Mucosa of gallbladder (tissue), 1 donor: Measurements from ENCODE around the gene ATP6V1E1. TPM values are rescaled to one million over a fixed set of nuclear protein-coding genes. Genes with fewer than 3 reads are reported as not detected.

Experiments
- DNase-seq: peaks from one replicate; pipeline ENCODE4 v3.0.0-alpha.2; 2020; ENCODE audit warnings: low spot score
- total RNA-seq: library from RNA; stranded (reverse); gene quantifications from one replicate; pipeline ENCODE4 v1.2.1, GENCODE V29; 2021
- donor health status: DM: no; HTN: no; CAD: no.

Gene ATP6V1E1
- total RNA-seq, 1 donor from 2014 or later: 114 TPM

DNA sequence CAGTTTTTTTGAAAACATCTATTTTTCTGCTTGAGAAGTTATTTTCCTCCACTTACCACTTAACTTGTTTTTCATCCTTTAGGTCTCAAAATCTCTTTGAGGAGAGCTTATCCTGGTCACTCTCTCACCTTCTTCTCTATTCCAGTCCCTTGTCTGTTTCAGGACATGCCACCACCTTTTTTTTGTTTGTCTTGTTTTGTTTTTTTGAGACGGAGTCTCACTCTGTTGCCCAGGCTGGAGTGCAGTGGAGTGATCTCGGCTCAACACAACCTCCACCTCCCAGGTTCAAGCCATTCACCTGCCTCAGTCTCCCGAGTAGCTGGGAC lies 5.4 kb upstream of the ATP6V1E1 start:
- no peak for DNase-seq

DNA sequence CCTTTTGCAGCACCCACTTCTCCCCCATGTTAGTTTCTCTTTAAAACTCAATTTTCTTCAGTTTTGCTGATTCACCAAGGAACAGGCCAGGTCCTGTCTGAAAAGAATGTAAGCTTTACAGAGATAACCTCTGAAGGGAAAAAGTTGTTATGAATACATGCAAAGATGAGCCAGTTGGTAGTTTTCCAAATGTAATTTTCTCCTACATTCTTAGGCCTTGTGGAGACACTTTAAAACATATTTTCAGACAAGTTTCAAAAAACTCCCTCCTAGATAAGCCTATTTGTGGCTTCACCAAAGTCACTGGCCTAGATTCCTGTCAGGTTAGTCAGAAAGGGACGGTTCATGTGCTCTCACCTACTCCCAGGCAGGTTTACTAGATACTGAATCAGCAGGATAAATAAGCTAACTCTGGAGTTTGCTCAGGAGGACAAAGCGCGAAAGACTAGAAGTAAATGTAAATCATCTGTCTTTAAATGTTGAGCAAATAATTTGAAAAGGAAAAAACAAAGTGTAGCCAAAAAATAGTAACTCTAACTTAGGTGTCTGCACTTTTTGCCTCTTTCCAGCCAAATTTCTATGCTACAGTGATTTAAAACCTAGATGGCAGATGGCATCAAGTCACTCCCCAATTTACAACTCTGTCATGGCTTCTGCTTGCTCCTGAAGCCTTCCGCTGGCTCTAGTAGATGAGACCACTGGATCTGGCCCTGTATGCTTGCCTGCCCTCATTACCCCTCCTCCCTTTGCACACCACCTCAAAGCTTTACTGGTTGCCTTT lies 4.9 kb upstream of the ATP6V1E1 start:
- DNase-seq: no peak

DNA sequence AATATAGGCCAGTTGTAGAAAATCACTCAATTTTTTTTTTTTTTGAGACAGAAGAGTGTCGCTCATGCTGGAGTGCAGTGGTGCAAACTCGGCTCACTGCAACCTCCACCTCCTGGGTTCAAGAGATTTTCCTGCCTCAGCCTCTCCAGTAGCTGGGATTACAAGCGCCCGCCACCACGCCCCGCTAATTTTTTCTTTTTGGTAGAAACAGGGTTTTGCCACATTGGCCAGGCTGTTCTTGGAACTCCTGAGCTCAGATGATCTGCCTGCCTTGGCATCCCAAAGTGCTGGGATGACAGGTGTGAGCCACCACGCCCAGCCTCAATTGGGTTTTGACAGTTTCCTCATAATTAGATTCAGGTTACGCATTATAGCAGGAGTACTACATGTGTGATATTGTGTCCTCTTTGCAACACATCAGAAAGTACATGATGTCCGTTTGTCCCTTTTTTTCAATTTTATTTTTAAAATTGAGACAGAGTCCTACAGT lies 2.6 kb upstream of the ATP6V1E1 start:
- no peak for DNase-seq

DNA sequence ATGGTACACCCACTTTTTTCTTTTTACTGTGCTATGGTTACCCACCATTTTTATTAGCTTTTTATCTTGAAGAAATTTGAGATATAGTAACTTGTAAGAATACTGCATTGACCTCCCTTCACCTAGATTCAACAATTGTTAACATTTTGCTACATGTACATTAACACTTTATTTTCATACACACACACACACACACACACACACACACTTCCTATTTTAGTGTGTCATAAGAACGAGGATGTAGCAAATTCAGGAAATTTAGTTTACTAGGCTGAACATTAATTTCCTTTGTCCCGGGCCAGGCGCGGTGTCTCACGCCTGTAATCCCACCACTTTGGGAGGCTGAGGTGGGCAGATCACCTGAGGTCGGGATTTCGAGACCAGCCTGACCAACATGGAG lies 1.1 kb upstream of the ATP6V1E1 start:
- DNase-seq: no peak

DNA sequence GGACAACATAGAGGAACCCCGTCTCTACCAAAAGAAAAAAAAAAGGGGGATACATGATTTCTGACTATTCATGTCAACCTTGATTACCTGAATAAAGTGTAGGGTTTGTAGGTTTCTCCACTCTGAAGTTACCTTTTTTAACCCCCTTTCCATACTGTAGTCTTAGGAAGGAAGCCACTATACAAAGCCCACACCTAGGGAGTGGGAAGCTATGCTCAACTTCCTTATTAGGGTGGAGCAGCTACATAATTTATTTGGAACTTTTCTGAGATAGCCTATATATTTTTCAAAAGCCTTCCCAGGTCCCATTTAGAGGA lies 582 bp upstream of the ATP6V1E1 start:
- no peak for DNase-seq

- no peak for DNase-seq
Measured at GRCh38 chr22:17627961-17628405, 566 bp downstream of the ATP6V1E1 start.

- no peak for DNase-seq
Measured at GRCh38 chr22:17613280-17613679, 15.3 kb downstream of the ATP6V1E1 start.

GRCh38 chr22:17612057-17612456 lies 16.5 kb downstream of the ATP6V1E1 start:
- DNase-seq: no peak

DNA sequence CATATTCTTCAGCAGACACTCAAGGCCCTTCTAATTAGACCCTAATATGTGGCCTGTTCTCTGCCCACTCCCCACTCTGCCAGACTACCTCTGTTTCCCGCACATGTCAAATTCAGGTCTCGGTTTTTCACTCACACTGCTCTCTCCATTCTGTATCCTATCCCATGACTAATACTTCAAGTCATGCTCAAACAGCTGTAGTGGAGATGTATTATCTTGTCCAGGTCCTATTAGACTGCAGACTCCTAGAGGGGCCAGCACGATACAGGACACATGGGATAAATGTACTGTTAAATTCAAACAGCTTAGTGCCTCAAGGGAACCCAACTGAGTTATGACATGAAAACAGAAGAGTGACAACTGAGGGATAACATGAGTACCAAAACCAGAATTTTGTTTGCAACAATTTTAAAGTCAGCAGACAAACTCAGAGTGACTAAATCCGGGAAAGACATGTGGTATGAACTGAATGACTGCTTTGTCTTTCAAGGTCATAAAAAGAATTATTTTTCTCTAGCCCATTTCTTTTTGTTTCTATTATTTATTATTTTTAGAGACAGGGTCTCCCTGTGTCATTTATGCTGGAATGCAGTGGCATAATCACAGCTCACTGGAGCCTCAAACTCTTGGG lies 20.5 kb downstream of the ATP6V1E1 start:
- DNase-seq: no peak

- DNase-seq: no peak
Measured at GRCh38 chr22:17606496-17606895, 22.1 kb downstream of the ATP6V1E1 start.

DNA sequence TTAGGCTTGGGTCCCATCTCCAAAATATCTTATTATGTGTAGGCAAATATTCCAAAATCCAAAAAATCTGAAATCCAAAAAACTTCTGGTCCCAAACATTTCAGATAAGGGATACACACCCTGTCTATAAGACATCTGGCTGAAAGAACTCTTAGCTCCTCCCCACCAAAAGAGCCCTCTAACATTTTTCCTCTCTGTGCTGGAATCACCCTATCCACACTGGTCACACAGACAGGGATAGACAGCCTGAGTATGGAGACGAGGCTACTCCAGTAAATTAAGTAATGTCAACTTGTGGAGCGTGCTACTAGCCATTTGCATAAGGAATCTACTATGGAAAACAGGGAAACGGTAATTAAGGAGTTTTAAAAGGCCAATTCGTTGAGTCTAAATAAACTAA lies 24.9 kb downstream of the ATP6V1E1 start:
- DNase-seq: no peak

GRCh38 chr22:17601031-17601430 lies 27.5 kb downstream of the ATP6V1E1 start:
- no peak for DNase-seq

DNA sequence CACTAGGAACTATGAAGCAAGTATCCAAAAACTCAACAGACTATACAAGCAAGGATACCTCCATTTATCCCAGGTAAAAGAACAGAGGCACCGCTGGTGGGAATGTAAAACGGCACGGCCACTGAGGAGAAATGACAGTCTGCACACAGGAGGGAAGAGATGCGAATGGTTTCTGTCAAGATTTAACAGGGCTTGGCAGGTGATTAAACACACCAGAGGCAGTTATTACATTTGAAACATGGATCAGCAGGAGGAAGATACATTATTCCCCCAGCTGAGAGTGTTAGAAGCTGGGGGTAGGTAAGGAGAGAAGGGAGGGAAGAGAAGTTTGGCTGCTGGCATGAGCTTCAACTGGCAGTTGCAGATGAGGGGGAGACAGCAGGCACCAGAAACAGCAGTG lies 30.2 kb downstream of the ATP6V1E1 start:
- no peak for DNase-seq

DNA sequence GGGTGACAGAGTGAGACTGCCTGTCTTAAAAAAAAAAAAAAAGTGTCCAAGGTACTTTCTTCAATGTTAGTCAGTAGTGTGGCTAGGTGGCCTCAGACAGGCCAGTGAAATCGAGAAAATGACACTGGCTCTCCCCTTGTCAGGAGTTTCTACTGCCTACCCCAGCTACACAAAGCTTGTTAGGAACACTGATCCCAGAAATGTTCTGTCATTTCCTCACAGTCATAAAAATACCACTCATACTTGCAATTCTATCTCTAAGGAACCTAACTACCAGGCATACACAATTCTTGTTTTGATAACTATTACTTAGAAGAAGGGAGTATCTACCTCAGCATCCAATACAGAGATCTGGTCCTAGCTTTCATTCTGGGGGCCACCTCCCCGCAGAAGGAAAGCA lies 31.3 kb downstream of the ATP6V1E1 start:
- DNase-seq: no peak

GRCh38 chr22:17596226-17596625 lies 32.3 kb downstream of the ATP6V1E1 start:
- no peak for DNase-seq

DNA sequence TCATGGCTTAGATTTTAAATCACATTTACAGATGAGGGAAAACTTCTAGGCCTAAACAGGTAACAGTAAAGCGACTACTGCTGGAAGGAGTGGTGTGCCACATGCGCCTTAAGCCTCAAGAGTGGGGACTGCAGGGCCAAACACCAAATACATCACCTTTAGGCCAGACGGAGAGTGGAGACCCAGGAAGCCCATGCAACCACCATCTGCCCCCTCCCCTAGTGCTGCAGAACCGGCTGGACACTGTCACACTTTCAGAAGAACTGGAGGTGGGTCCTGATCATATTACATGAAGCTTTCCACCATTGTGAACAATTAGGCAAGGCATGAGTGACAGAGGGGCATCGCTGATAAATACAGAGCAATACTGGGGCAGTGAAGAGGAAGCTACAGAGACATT lies 36.3 kb downstream of the ATP6V1E1 start:
- DNase-seq: no peak

GRCh38 chr22:17590586-17590985 lies 38.0 kb downstream of the ATP6V1E1 start:
- DNase-seq: no peak

- DNase-seq: no peak
Measured at GRCh38 chr22:17589810-17590375, 38.7 kb downstream of the ATP6V1E1 start.

- DNase-seq: no peak
Measured at GRCh38 chr22:17588606-17589005, 39.9 kb downstream of the ATP6V1E1 start.

- no peak for DNase-seq
Measured at GRCh38 chr22:17587629-17588028, 40.9 kb downstream of the ATP6V1E1 start.

- no peak for DNase-seq
Measured at GRCh38 chr22:17586831-17587440, 41.6 kb downstream of the ATP6V1E1 start.

DNA sequence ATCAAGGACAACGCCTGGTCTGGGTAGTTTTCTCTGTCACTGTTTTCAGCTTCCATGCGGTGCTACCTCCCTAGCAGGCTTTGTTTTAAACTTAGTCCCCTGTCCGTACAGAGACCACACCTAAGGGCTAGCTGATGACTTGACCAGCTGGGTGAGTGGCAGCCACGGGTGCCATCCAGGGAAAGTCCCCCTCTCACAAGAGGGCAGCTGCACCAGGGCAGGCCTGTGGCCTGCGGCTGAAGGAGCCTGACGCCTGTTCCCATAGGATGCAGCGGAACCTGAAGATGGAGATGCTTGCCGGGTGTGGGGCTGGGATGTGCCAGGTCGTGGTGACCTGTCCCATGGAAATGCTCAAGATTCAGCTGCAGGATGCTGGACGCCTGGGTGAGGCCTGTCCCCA lies 45.4 kb downstream of the ATP6V1E1 start:
- no peak for DNase-seq

GRCh38 chr22:17581631-17582030 lies 46.9 kb downstream of the ATP6V1E1 start:
- no peak for DNase-seq
